ENCODE data around the gene ZSWIM6. TPM values are rescaled to one million over a fixed set of nuclear protein-coding genes. Genes with fewer than 3 reads are reported as not detected.
A peak's percentile ranks its signal among the peaks of the same experiment; 100 is the strongest.

The ZSWIM6 gene
- total RNA-seq, 1 donor from 2014 or later: 7.4 TPM

DNA sequence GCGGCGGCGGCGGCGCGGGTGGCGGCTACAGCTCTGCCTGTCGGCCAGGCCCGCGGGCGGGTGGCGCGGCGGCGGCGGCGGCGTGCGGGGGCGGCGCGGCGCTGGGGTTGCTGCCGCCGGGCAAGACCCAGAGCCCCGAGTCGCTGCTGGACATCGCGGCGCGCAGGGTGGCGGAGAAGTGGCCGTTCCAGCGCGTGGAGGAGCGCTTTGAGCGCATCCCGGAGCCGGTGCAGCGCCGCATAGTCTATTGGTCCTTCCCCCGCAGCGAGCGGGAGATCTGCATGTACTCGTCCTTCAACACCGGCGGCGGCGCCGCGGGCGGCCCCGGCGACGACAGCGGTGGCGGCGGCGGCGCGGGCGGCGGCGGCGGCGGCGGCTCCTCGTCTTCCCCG lies 296 bp downstream of the ZSWIM6 start:
- Mint-ChIP-seq H3K27me3 (peaks cover 46% of the 10 kb centered on the region), H3K4me3 (peak overlapping the region; percentile 94), H3K36me3 (ENCODE audit: low read depth) (peaks cover 17% of the 10 kb centered on the region), H3K4me1 (peaks cover 40% of the 10 kb centered on the region), H3K9me3 (no peaks in the 10 kb centered on the region), H3K27ac (peak overlapping the region; percentile 97)
- intact Hi-C loops (cut with micrococcal nuclease): loop anchor here (1.0 to 10.0 kb wide), 6 partner anchors 76 to 1080 kb away; partner anchors contain the start of genes DEPDC1B, ERCC8, IPO11 and KIF2A
- peak; percentile 81 for DNase-seq

GRCh38 chr5:61332851-61333320 lies 828 bp downstream of the ZSWIM6 start:
- Mint-ChIP-seq H3K4me3 (peak overlapping the region; percentile 87), H3K27me3 (peaks cover 42% of the 10 kb centered on the region), H3K4me1 (peaks cover 39% of the 10 kb centered on the region), H3K27ac (peak overlapping the region; percentile 20), H3K36me3 (ENCODE audit: low read depth) (peaks cover 19% of the 10 kb centered on the region), H3K9me3 (no peaks in the 10 kb centered on the region)
- intact Hi-C loops (cut with micrococcal nuclease): loop anchor here (1.0 to 10.0 kb wide), 7 partner anchors 75 to 1079 kb away; partner anchors contain the start of genes DEPDC1B, ERCC8, IPO11 and KIF2A
- DNase-seq: peak; percentile 79

DNA sequence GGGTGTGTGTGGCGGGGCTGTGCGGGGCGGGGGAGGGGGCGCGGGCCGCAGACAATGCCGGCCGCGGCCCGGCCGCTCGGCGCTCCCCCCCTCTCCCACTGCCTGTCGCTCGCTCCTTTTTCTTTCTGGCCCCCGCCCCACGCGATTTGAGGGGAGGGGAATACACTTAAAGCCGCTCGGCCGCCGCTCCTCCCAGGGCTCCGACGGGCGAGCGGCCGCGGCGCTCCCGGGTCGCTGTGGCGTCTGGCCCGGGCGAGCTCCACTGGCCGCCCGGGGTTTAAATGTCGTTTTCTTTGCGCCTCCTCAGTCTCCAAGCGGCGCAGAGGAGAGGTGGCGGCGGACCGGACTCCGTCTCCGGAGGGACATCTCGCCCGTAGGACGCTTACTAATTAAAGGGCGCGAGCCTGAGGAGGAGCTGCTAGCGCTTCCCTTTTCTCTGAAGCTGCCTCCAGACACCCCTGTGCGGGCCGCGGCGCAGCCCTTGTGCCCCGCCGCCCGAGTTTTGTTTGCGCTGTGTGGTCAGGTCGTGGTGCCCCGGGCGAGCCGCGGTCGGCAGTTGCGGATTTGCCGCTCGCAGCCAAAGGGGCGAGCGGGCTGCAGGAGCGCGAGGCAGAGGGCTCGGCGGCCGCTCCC lies 1.4 kb downstream of the ZSWIM6 start:
- intact Hi-C loops (cut with micrococcal nuclease): loop anchor here (1.0 to 10.0 kb wide), 5 partner anchors 171 to 1079 kb away; partner anchors contain the start of genes ERCC8, IPO11, KIF2A and NDUFAF2
- Mint-ChIP-seq H3K27ac (peak overlapping the region; percentile 48), H3K4me1 (peaks cover 35% of the 10 kb centered on the region)

DNA sequence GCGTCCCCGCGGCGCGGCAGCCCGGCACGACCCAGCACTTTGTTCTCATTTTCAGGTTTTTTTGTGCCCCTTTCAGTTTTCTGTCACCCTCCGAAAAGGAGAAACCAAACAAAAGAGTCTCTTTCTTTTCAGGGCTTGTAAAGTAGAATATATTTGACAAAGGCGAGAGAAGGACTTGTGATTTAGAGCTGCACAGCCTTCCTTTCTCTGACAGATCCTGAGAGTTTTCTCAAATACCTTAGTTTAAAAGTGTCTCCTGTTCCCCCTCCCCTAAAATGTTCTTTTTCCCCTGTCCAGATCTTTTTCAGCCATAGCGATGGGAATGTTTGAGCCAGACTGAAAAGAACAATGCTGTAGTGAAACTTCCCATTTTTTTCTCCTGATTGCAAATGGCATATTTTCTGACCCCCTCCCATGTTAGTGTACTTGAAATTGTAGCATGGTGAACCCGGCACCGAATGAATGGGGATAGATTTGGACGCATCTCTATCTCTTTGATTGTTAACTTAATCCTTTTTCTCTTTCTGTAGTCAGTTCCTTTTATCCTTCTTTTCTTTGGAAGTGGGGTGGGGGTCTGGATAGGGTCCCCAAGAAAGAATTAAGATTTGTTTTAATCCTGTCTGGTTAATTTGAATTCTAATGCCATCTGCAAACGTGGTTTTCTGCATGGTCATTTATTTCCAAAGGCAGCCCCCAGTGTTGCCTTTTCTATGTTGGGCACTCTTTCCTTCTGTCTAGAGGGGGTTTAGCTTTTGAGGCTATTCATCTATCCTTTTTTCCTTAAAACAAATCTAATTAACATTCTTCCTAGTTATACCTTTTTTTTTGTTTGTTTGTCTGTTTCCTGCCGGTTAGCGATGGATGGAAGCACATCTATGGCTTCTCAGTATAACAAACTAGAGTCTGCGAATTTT lies 2.2 kb downstream of the ZSWIM6 start:
- no peak for DNase-seq
- Mint-ChIP-seq H3K27ac (peak overlapping the region; percentile 46), H3K9me3 (no peaks in the 10 kb centered on the region), H3K4me3 (peak overlapping the region; percentile 87), H3K4me1 (peaks cover 27% of the 10 kb centered on the region), H3K27me3 (peaks cover 32% of the 10 kb centered on the region), H3K36me3 (ENCODE audit: low read depth) (peaks cover 21% of the 10 kb centered on the region)
- intact Hi-C loops (cut with micrococcal nuclease): loop anchor here (1.0 to 10.0 kb wide), 5 partner anchors 172 to 1078 kb away; partner anchors contain the start of genes ERCC8, IPO11, KIF2A and NDUFAF2

More for the DNA sequence above, 1.4 kb downstream of the ZSWIM6 start:
- Mint-ChIP-seq H3K9me3 (no peaks in the 10 kb centered on the region), H3K36me3 (ENCODE audit: low read depth) (peaks cover 21% of the 10 kb centered on the region), H3K4me3 (peak overlapping the region; percentile 87), H3K27me3 (peaks cover 40% of the 10 kb centered on the region)
- DNase-seq: peak; percentile 79

- Mint-ChIP-seq H3K27ac (no peak overlapping the region), H3K4me3 (peak overlapping the region; percentile 87), H3K4me1 (peaks cover 20% of the 10 kb centered on the region), H3K27me3 (peaks cover 26% of the 10 kb centered on the region), H3K9me3 (no peaks in the 10 kb centered on the region), H3K36me3 (ENCODE audit: low read depth) (peaks cover 21% of the 10 kb centered on the region)
- intact Hi-C loops (cut with micrococcal nuclease): loop anchor here (5.0 to 10.0 kb wide), 4 partner anchors 388 to 1077 kb away; partner anchors contain the start of genes ERCC8, IPO11, KIF2A and NDUFAF2
- no peak for DNase-seq
These were observed 3.0 kb downstream of the ZSWIM6 start for GRCh38 chr5:61334868-61335615.

DNA sequence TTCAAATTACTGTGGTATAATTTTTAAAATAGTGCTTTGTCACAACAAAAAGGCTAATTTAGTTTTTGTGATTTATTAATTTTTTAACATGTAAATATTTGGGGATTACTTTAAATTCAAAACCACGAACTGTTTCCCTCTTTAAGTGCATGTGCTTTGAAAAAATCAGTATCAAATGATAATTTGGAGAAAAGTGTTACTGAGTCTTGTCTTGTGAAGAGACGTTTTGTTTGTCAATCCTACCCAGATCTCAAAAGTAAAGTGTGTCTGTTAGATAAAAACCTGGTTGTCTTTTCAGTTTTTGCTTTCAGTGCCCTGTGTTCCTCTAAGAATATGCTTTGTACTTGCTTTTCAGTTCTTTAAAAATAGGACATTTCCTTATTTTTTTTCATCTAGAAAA lies 7.7 kb downstream of the ZSWIM6 start:
- Mint-ChIP-seq H3K4me1 (peaks cover 13% of the 10 kb centered on the region), H3K27ac (no peak overlapping the region), H3K4me3 (no peak overlapping the region), H3K36me3 (ENCODE audit: low read depth) (peaks cover 12% of the 10 kb centered on the region), H3K27me3 (peaks cover 12% of the 10 kb centered on the region), H3K9me3 (no peaks in the 10 kb centered on the region)
- intact Hi-C loops (cut with micrococcal nuclease): loop anchor here (10.0 kb wide), 1 partner anchor 505 kb away; no protein-coding TSS in a partner anchor
- DNase-seq: no peak

DNA sequence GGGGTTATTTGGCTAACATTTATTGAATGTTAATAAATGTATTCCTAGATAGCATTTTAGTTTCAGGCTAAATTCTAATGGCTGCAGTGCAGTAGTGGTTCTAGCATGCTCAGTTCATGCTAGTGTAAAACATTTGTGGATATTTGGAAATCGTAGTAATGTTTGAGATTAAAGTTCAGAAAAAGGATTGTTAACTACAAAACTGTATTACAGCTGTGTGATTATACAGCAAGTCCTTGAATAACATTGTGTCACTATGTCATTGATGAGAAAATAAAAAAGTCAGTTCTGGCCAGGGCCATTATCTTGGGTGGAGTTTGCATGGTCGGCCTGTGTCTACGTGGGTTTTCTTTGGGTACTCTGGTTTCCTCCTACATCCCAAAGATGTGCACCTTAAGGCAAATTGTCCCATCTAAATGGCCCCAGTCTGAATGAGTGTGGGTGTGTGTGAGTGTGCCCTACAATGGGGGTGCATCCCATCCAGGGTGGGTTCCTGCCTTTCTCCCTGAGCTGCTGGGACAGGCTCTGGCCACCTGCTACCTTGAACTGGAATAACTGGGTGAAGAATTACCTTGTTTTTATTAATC lies 8.8 kb downstream of the ZSWIM6 start:
- intact Hi-C loops (cut with micrococcal nuclease): no loop called here
- Mint-ChIP-seq H3K4me1 (peaks cover 11% of the 10 kb centered on the region), H3K36me3 (ENCODE audit: low read depth) (peaks cover 10% of the 10 kb centered on the region)

DNA sequence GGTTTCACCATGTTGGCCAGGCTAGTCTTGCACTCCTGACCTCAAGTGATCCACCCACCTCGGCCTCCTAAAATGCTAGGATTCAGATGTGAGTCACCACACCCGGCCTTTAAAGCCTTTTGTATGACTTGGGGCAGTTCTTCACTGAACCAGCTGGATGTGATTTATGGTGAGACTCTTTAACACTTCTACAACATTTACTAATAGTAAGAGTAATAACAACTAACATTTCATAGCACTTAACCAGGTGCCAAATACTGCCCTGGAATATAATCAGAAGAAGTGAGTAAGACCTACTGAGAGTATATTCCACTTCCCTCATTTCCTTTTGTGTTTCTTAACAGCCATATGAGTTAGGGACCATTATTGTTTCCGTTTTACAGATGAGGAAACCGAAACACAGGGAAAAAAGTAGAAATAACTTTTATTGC lies 10.0 kb downstream of the ZSWIM6 start:
- DNase-seq: no peak
- Mint-ChIP-seq H3K9me3 (no peaks in the 10 kb centered on the region), H3K4me1 (peaks cover 9% of the 10 kb centered on the region), H3K36me3 (ENCODE audit: low read depth) (peaks cover 4% of the 10 kb centered on the region), H3K4me3 (no peak overlapping the region), H3K27ac (no peak overlapping the region), H3K27me3 (peaks cover 2% of the 10 kb centered on the region)
- intact Hi-C loops (cut with micrococcal nuclease): no loop called here

More for the DNA sequence above, 8.8 kb downstream of the ZSWIM6 start:
- no peak overlapping the region for H3K27ac Mint-ChIP-seq
- no peaks in the 10 kb centered on the region for H3K9me3 Mint-ChIP-seq
- H3K4me3 Mint-ChIP-seq: no peak overlapping the region
- DNase-seq: no peak
- peaks cover 7% of the 10 kb centered on the region for H3K27me3 Mint-ChIP-seq

GRCh38 chr5:61344187-61344944 lies 12.3 kb downstream of the ZSWIM6 start:
- no peaks in the 10 kb centered on the region for H3K36me3 Mint-ChIP-seq (ENCODE audit: low read depth)
- intact Hi-C loops (cut with micrococcal nuclease): no loop called here
- H3K27me3 Mint-ChIP-seq: no peaks in the 10 kb centered on the region
- peaks cover 7% of the 10 kb centered on the region for H3K4me1 Mint-ChIP-seq
- DNase-seq: no peak
- no peak overlapping the region for H3K27ac Mint-ChIP-seq
- peaks cover 3% of the 10 kb centered on the region for H3K9me3 Mint-ChIP-seq
- no peak overlapping the region for H3K4me3 Mint-ChIP-seq

DNA sequence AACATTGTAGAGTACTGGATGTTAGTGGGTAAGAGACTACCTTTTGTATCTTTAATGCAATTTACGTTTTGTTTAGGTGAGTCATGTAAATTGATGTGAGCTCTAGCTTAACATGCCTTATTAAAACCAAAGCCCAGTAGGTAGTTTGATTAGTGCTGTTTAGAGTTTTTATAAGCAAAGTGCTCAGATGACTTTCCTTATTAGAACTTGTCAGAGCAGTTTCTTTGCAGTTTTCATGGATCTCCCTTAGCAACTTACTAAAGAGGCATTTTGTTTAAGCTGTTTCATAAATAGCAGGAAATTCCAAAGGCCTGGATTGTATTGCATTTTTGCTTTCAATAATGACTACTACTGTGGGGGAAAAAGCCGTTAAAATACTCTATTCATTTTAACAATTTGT lies 14.5 kb downstream of the ZSWIM6 start:
- DNase-seq: no peak
- H3K36me3 Mint-ChIP-seq (ENCODE audit: low read depth): no peaks in the 10 kb centered on the region
- peaks cover 3% of the 10 kb centered on the region for H3K9me3 Mint-ChIP-seq
- no peaks in the 10 kb centered on the region for H3K27me3 Mint-ChIP-seq
- H3K4me1 Mint-ChIP-seq: peaks cover 5% of the 10 kb centered on the region
- H3K27ac Mint-ChIP-seq: no peak overlapping the region
- intact Hi-C loops (cut with micrococcal nuclease): no loop called here
- H3K4me3 Mint-ChIP-seq: no peak overlapping the region

GRCh38 chr5:61347080-61347479 lies 15.0 kb downstream of the ZSWIM6 start:
- intact Hi-C loops (cut with micrococcal nuclease): no loop called here
- Mint-ChIP-seq H3K36me3 (ENCODE audit: low read depth) (no peaks in the 10 kb centered on the region), H3K4me1 (peaks cover 3% of the 10 kb centered on the region), H3K27me3 (no peaks in the 10 kb centered on the region), H3K27ac (no peak overlapping the region), H3K4me3 (no peak overlapping the region), H3K9me3 (peaks cover 3% of the 10 kb centered on the region)
- DNase-seq: no peak

- intact Hi-C loops (cut with micrococcal nuclease): no loop called here
- Mint-ChIP-seq H3K27me3 (no peaks in the 10 kb centered on the region), H3K9me3 (peaks cover 3% of the 10 kb centered on the region), H3K4me3 (no peak overlapping the region), H3K36me3 (ENCODE audit: low read depth) (no peaks in the 10 kb centered on the region), H3K27ac (no peak overlapping the region), H3K4me1 (peaks cover 3% of the 10 kb centered on the region)
- no peak for DNase-seq
These were observed 16.4 kb downstream of the ZSWIM6 start for GRCh38 chr5:61348447-61348846.
